T1000 (cell line): ENCODE results near the gene CDC14B.

Experiments
- DNase-seq: peaks from one replicate; lab custom pipeline; 2025; ENCODE audit warnings: mixed read lengths; lab: John Stamatoyannopoulos, UW

CDC14B gene

DNA sequence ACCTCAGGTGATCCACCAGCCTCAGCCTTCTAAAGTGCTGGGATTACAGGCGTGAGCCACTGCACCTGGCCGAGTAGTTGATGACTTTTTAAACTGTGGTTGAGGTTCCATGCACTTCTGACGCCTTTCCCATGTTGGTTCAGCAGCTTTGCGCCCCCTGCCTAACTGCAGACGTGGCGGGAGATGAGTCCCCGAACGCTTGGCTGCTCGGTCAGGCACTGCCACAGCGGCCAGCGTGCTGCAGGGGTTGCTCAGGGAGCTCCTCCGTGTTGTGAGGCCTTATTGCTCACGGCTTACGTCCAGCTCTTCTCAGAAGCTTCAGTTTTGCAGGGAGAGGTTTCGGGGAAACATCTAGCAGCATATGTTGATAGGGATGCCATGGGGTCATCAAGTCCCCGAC lies 134.4 kb downstream of the CDC14B start:
- no peak for DNase-seq

DNA sequence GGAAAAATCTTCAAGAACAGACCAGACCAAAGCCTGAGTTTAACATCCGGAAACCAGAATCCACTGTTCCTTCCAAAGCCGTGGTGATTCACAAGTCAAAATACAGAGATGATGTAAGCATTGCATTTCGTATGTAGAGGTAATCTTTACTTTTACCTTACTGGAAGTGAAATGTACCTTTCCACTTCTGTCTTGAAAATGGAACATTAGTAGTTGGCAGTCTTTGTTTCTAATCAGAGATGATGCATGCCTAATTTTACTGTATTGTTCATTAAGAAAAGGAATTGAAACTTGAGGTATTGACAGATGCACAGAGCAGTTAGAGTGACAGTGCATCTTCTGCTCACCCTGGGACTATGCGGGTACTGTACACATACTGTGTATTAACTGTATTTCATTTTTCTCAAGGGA lies 135.1 kb downstream of the CDC14B start:
- DNase-seq = no peak

DNA sequence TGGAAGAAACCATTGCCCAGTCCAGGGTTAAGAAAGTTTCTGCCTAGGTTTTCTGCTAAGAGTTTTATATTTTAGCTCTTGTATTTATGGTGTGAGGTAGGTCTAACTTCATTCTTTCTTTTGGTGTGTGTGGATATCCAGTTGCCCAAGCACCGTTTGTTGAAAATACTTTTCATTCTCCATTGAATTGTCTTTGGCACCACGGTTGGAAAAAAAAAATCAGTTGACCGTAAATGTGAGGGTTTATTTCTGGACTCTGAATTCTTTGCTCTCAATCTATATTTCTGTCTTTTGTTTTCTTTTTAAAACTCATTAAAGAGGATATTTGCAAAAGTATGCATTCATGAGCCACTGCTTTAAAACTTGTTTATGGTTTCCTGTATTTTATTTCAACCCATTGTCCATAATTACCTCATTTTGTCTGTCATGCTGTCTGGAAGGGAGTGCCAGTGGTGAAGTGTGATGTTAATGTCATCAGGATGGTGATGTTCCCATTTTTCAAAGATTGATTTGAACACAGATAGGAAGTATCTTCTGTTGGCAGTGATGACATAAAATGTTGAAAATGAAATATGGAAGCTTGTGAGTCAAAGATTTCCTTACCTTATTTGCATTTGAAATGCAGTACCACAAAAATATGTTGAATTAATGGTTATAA lies 135.8 kb downstream of the CDC14B start:
- DNase-seq = no peak

DNA sequence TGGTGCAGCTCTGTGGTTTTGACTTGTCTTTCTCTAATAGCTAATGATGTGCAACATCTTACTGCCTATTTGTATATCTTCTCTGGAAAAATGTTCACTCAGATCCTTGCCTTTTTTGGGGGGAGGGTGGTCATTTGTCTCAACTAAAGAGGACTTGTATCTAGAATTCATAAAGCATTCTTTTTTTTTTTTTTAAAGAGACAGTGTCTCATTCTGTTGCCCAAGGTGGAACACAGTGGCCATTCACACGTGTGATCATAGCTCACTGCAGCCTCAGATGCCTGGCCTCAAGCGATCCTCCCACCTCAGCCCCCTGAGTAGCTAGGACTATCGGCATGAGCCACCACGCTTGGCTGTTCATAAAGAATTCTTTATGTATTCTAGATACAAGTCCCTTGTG lies 136.4 kb downstream of the CDC14B start:
- DNase-seq = no peak

DNA sequence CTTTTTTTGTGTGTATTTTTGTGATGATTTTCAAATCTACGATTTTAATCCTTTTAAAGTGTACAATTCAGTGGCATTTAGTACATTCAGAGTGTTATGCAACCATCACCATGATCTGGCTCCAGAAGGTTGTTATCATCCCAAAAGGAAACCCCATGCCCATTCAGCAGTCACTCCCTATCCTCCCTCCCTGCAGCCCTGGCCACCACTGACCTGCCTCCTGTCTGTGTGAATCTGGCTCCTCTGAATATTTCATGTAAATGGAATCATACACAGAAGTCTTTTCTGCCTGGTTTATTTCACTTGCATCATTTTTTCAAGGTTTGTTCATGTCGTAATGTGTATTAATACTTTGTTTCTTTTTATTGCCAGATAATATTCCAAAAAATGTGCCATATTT lies 137.2 kb downstream of the CDC14B start:
- no peak for DNase-seq

DNA sequence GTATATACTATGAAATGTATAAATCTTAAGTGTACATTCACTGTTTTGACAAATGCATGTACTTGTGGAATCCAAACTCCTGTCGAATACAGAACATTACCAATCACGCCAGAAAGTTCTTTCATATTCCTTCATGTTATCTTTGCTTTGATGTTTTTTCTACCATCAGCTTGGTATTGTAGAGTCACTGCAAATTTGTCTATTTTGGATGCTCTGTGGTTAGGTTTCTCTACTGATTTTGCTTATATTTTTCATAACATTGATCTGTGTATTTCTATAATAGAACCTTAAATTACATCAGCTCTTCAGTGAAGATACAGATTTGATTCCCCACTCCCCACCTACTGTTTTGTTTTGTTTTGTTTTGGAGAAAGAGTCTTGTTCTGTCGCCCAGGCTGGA lies 138.9 kb downstream of the CDC14B start:
- DNase-seq = no peak

DNA sequence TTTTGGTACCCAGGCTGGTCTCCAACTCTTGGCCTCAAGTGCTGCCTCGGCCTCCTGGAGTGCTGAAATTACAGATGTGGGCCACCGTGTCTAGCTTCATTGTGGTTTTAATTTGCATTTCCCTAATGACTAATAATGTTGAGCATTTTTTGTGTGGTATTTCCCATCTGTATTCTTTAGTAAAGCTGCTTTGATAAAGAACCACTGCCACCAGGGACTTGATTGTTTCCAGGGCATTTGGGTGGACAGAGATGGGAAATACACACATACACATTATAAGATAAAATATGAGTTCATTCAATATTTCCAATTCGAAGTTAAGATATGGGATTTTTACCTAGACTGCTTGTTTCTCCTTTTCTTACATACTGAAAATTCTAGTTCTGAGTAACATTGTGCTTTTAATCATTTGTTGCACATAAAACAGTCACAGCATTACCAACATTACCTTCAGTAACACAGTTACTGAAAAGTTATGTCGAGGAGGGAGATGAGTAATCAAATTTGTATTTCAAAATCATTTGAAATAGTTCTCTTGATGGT lies 140.7 kb downstream of the CDC14B start:
- DNase-seq = no peak

DNA sequence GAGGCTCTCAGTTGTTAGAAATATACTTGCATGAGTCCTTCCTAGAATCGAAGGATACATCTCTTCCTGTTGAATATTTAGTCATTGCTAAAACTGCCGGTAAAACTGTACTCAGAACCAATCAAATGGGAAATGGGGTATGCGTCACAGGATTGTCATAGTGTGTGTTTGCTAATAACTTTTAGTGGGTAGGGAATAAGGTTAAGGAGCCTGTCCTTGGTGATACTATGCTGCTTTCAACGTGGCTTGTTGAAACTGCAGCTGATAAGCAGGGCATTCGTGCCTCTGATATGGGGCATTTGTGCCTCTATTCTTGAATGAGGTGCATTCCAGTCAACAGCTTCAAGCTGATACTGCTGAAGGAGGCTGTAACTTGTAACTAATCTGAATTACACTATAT lies 143.1 kb downstream of the CDC14B start:
- DNase-seq = no peak

DNA sequence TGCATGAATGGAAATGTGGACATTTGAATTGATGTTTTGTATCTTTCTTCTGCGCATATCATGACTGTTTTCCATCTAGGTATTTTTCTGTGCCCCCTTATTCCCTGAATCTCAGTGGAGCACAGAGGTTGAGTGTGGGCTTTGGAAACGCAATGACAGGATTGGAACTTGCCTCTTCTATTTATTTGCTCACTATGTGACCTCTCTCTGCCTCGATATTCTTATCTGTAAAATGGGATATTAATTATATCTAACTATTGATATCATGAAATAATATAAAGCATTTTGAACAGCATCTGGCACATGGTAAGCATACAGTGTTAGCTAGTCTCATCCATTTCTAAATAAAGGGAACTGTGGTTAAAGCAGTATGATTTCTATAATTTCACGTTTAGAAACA lies 143.6 kb downstream of the CDC14B start:
- no peak for DNase-seq

DNA sequence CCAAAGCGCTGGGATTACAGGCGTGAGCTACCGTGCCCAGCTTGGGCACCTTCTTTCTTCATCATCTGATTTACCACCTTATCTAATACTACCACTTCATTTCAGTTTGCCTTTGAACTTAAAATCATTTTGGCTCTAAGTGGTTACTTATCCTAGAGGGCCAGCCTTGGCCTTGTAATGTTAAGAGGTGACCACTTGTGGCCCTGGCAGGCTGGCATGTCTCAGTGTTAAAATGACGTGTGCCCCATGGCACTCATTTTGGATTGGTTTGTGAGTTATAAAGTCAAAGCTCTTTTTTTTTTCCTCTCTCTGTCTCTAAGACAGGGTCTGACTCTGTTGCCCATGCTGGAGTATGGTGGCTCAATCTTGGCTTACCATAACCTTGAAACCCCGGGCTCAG lies 151.9 kb downstream of the CDC14B start:
- no peak for DNase-seq

DNA sequence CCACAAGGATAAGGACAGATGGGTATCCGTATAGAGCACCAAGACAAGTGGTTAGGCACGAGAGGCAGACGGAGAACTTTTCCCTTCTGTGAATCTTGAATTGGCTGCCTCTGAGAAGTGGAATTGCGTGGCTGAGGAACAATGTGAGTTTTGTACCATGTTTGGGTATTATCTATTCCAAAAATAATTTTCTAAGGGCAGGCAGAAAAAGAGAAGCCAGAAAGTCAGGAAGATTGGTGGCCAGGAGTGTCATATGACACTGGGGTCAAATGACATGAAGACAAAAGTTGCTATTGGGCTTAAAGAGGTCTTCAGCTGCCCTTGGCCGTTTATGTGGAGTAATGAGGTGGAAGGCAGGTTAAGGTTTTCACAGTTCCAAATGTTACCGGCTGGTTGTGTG lies 155.2 kb downstream of the CDC14B start:
- no peak for DNase-seq

DNA sequence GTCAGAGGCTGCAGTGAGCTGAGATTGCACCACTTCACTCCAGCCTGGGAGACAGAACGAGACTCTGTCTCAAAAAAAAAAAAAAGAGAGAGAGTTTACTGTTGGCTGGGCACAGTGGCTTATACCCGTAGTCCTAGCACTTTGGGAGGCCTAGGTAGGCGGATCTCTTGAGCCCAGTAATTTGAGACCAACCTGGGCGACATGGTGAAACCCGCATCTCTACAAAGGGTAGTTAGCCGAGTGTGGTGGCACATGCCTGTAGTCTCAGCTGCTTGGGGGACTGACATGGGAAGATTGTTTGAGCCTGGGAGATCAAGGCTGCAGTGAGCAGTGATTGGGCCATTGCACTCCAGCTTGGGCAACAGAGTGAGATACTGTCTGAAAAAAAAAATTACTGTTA lies 157.1 kb downstream of the CDC14B start:
- DNase-seq = no peak

DNA sequence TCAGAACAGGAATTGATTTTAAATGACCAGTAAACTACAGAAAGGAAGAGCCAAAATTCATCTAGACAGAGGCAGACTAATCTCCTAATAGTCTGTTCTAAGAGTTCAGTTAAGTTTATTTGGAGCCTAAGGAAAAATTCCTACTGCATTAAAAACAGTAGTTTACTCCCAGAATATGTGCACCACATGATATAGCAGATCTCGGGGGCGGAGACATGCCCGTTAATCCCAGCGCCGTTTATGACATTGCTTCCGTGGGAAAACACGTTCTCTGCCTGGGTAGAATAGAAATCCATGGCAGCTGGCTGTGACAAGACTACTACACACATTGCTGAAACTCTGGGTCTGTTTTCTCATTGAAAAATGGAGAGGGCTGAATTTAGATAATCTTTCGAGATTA lies 158.3 kb downstream of the CDC14B start:
- DNase-seq = no peak

DNA sequence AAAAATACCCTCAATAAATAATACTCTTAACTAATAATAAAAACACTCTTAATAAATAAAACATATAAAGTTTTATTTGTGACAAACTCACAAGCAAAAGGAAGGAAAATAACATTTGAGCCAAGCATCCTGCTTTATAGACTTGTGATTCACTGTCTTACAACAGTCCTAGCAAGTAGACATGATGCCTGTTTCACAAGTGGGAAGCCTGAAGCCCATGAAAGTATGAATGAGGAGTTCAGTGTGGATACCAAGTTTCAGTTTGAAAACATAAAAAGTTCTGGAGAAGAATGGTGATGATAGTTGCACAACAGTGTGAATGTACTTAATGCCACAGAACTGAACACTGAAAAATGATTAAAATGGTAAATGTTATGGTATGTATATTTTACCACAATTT lies 158.8 kb downstream of the CDC14B start:
- DNase-seq = no peak

DNA sequence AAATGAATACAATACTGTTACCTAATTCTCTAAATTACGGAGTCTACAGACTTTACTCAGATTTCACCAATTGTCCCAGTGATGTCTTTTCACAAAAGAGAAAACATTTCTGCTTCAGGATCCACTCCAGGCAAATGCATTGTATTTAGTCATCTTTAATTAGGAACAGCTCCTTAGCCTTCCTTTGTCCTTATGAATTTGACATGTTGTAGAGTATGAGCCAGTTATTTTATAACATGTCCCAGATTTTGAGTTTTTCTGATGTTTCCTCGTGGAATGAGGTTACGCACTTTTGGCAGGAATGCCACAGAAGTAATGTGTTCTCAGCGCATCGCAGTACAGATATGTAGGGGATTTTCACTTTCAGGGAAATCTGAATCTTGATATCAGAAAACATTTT lies 159.2 kb downstream of the CDC14B start:
- DNase-seq = no peak

DNA sequence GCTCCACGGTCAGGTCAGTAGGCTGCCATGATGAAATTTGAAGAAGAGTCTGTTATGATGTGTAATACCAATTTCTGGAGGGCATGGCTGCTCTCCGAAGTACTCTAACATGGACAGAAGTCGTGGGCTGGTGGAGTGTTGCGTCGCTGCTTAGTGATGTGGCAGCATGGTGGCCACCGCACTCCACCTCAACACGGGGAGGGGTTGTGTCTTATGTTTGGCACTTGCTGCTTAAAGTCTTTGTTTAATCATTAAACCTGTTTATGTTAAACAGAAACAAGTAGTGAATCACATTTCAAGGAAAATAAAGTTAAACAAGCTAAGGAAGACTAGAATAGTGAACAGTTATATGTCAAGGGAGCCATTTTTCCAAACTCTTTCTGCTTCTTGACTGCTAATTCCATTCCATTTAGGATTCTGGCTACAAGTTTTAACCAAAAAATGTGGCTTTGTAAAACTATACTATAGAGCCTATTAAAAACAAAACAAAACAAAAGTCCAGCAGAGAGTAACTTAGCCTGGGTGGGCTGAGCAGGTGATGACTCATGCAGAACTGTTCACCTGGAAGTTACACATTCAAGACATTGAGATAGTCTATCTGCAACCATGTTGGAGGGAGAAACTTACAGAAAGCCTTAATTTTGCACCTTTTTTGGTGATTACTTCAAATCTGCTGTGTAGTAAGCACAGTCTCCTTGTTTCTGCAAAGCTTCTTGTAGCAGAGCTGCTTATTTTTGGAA lies 160.2 kb downstream of the CDC14B start:
- DNase-seq = no peak

DNA sequence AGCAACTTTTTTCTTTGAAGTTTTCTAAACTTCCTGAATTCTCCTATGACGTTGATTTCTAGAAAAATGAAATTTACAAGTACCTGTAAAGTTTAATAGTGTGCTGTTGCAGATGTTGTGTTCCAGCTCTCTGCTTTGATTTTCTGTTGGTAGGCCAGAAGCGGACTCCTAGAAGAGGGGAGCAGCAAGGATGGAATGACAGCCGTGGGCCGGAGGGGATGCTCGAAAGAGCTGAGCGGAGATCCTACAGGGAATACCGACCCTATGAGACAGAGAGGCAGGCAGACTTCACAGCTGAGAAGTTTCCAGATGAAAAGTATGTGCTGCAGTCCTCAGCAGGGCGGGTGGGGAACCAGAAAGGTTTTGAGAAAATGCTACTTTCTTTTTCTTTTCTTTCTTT lies 161.4 kb downstream of the CDC14B start:
- DNase-seq = no peak

DNA sequence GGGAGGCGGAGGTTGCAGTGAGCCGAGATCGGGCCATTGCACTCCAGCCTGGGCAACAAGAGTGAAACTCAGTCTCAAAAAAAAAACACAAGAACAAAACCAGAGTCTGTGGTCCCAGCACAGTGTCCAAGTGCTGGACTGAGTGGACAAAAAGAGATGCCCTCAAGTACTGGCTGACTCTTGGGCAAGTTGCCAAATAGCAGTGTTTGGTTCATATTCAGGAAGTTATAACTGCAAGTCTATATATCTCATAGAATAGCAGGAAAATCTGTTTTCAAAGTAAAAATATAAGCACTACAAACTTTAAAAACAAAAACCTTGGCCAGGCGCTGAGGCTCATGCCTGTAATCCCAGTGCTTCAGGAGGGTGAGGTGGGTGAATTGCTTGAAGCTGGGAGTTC lies 162.4 kb downstream of the CDC14B start:
- no peak for DNase-seq

DNA sequence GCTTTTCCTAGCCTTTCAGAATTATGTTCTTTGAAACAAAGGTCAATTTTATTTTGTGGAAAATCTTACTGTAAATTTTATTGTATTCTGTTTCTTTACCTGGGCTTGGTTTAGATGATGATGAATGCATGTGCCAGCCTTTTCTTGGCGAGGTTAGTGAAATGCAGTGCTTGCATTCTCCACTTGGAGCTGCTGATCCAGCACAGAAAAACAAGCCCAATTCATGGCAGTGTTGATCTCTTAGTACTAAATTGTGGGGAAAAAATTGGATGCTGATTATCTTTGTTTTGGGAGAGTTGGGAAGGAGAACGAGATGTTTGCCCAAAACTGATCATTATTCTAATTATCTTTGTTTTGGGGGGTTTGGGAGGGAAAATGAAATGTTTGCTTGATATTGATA lies 166.0 kb downstream of the CDC14B start:
- no peak for DNase-seq

DNA sequence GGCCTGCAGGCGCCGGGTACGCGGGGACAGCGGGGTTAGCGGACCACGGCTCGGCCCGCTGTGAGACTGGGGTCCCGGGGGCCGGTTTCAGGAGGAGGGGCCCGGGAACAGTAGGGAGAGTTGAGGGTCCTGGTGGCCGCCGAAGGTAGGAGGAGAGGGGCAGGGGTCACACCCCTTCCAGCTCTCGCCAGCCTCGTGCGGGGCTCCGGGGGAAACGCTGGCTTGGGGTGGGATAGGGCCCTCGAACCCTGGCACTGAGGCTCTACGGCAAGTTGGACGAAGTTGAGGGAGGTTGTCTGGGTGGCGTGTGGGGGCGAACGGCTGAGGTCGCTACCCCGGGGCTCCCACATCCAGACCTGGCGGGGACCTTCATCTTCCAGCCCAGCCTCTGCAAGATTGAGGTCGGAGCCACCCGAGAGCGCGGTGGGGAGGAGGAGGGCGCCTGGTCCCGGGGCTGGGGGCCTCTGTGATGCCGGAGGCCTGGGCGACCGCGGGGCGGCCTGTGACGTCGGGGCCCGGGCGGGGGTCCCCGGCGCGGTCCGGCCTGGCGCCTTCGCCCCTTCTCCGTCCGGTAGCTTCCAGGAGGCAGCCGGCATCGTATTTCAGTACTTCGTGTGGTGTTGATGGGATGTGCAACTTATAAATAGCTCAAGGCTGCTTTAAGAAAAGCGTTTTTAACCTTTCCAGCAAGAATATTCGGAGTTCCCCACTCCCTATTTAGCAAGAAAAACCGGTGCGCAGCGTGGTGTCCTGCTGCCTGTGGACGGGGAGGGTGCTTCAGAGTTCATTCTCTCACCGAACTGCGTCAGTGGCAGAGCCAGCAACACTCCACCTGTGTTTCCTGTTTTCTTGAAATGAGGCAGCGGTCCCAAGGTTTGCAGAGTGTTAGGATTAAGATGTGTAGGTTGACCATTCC lies 168.8 kb downstream of the CDC14B start:
- DNase-seq = no peak
